Measurements from ENCODE around the gene RPL13A. TPM values are rescaled to one million over a fixed set of nuclear protein-coding genes. Genes with fewer than 3 reads are reported as not detected.
A peak's percentile ranks its signal among the peaks of the same experiment; 100 is the strongest.

Gene RPL13A
- total and polyA plus RNA-seq, 2 of the 4 experiments (the other 2 are of a cell fraction) = 1,477 to 2,069 TPM

- Histone ChIP-seq H2BK20ac (ENCODE audit: low read depth, low read length) (no peak overlapping the region), H2BK15ac (ENCODE audit: low read depth, low read length) (peak overlapping the region; percentile 13; the same call in 1 of the 3 replicates), H3K9ac (ENCODE audit: low read depth, low read length) (peak overlapping the region; percentile 68), H3K56ac (ENCODE audit: extremely low read depth, insufficient read depth, low read length) (peak overlapping the region; percentile 32; the same call in 1 of the 2 replicates), H3K14ac (replicated peaks; ENCODE audit: low read depth, low read length) (peak overlapping the region; percentile 82; the same call in 1 of the 2 replicates), H4K8ac (ENCODE audit: low read depth in 2 of 2, low read length in 2 of 2) (peak overlapping the region; percentile 87 to 97; a peak in 3 of 4 replicates), H4K91ac (ENCODE audit: insufficient read depth, low read depth, low read length) (peak overlapping the region; percentile 52; the same call in 1 of the 2 replicates), H3K79me1 (ENCODE audit: low read depth in 1 of 2, low read length in 2 of 2) (peaks cover 6 to 8% of the 10 kb centered on the region in 2 experiments; a peak in 2 of 4 replicates), H4K5ac (ENCODE audit: low read depth, low read length) (peak overlapping the region; percentile 23; the same call in 1 of the 2 replicates), H3K36me3 (ENCODE audit: control insufficient read depth, insufficient read depth, low read length) (peaks cover 7% of the 10 kb centered on the region; the same call in 1 of the 2 replicates), H3K4ac (ENCODE audit: low read depth, low read length) (peak overlapping the region; percentile 87; the same call in 1 of the 2 replicates), H3K4me3 (ENCODE audit: insufficient read depth, low read depth, low read length) (peak overlapping the region; percentile 57), H4K20me1 (ENCODE audit: insufficient read depth, low read length) (no peaks in the 10 kb centered on the region), H3K9me3 (ENCODE audit: control insufficient read depth, insufficient read depth, low read length) (no peaks in the 10 kb centered on the region), H2AFZ (replicated peaks; ENCODE audit: low read length, poor library complexity) (peak overlapping the region; percentile 99), H3K18ac (ENCODE audit: low read depth, low read length) (no peak overlapping the region), H2BK5ac (ENCODE audit: low read depth, low read length, poor library complexity, severe bottlenecking) (no peak overlapping the region), H3K9me1 (ENCODE audit: insufficient read depth, low read length) (0 out of 2 replicates have a peak, but pooled peaks cover 4% of the 10 kb centered on the region), H2AK5ac (ENCODE audit: low read depth, low read length) (no peak overlapping the region), H3K4me2 (ENCODE audit: low read depth, low read length) (peak overlapping the region; percentile 76), H3K23ac (ENCODE audit: low read depth, low read length) (no peak overlapping the region), H3K4me1 (ENCODE audit: control insufficient read depth, insufficient read depth, low read length) (peaks cover 5% of the 10 kb centered on the region; the same call in 1 of the 2 replicates), H3K27me3 (ENCODE audit: control insufficient read depth, insufficient read depth, low read length) (no peaks in the 10 kb centered on the region), H2AK9ac (replicated peaks; ENCODE audit: low read depth, low read length, poor library complexity) (peak overlapping the region; percentile 85), H2BK120ac (ENCODE audit: low read depth, low read length) (peak overlapping the region; percentile 19; the same call in 1 of the 2 replicates), H3K27ac (ENCODE audit: insufficient read depth, low read length) (no peak overlapping the region; the same call in 1 of the 2 replicates)
- ATAC-seq (ENCODE audit: low read depth) = peak; percentile 84
- BruUV-seq (replicated peaks) = no TSS peak
- in situ Hi-C loops (cut with MboI; ENCODE audit: low sequenced_read_pairs) = no loop called here
- 0 out of 2 replicates have a peak, but pooled peaks have one; percentile 5 for TF ChIP-seq BHLHE40 (IDR thresholded peaks at IDR 0.05; ENCODE audit: low read depth, low read length)
- TF ChIP-seq, protein P1, sequence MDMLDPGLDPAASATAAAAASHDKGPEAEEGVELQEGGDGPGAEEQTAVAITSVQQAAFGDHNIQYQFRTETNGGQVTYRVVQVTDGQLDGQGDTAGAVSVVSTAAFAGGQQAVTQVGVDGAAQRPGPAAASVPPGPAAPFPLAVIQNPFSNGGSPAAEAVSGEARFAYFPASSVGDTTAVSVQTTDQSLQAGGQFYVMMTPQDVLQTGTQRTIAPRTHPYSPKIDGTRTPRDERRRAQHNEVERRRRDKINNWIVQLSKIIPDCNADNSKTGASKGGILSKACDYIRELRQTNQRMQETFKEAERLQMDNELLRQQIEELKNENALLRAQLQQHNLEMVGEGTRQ (IDR thresholded peaks at IDR 0.05; ENCODE audit: low read depth, low read length) = peak; percentile 47; the same call in 1 of the 2 replicates
- no peak for TF ChIP-seq SMC3 (IDR thresholded peaks at IDR 0.05; ENCODE audit: low read depth, low read length)
- intact Hi-C loops (cut with micrococcal nuclease) = no loop called here
- DNase-seq = no peak
- CTCF ChIA-PET = no interaction called here
- 1% methylated on average over 27 of the region's 50 CpGs; no CpG with 5 or more reads in 1 of the 2 experiments for WGBS, 2 experiments (ENCODE audit: extremely low coverage in 2 of 2, insufficient read length in 1 of 2)
- dilution Hi-C loops (cut with HindIII; ENCODE audit: low sequenced_read_pairs, unreplicated experiment) = no loop called here
- POLR2A ChIA-PET (ENCODE audit: unreplicated experiment) = interaction anchor here (0.5 to 1.0 kb wide), 2 partner anchors 25 to 40 kb away, joined by 3 to 5 read pairs; no protein-coding TSS in a partner anchor
These were observed 25.8 kb downstream of the RPL13A start for GRCh38 chr19:49512970-49513745.
